ENCODE results near the gene BNIP2.

DNA sequence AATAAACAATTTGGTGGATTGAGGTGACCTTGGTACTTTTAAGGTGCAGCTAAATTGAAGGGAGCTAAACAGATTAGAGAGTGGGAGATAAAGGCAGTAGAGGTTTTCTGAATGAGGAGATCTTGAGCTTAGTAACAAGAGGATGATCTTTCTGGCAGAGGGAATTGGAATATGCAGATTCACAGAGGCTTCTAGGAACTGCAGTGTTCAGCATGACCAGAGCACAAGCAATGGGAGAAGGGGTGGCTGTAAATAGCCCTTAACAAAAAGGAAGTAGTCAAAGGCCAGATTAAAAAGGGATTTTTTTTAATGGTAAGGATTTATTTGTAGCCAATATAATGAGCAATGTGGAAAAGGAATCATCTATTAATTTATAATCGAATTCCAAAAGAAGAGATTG, 5.7 kb upstream of the BNIP2 start:
- TF ChIP-seq CTCF (IDR thresholded peaks at IDR 0.05) = no peak
- TF ChIP-seq EZH2 (IDR thresholded peaks at IDR 0.05) = no peak

All from neural progenitor cell (in vitro differentiated cells).